HG03342 (cell line): Measurements from ENCODE around the gene SAMD4B.

Experiments
- ATAC-seq: cut with Tn5 transposase; IDR thresholded peaks from one replicate; pipeline ENCODE4 v1.9.1; 2021; ENCODE audit warnings: mild to moderate bottlenecking, moderate library complexity; ENCODE audit not compliant: unreplicated experiment

The SAMD4B gene

GRCh38 chr19:39407410-39407659 lies 65.1 kb downstream of the SAMD4B start:
- no peak for ATAC-seq

- no peak for ATAC-seq
Measured at GRCh38 chr19:39407660-39408391, 65.6 kb downstream of the SAMD4B start.

- no peak for ATAC-seq
Measured at GRCh38 chr19:39408392-39409207, 66.4 kb downstream of the SAMD4B start.

- no peak for ATAC-seq
Measured at GRCh38 chr19:39409208-39410016, 67.2 kb downstream of the SAMD4B start.

- no peak for ATAC-seq
Measured at GRCh38 chr19:39410017-39410830, 68.0 kb downstream of the SAMD4B start.

- no peak for ATAC-seq
Measured at GRCh38 chr19:39410831-39411080, 68.5 kb downstream of the SAMD4B start.

GRCh38 chr19:39411081-39411831 lies 69.0 kb downstream of the SAMD4B start:
- no peak for ATAC-seq

- ATAC-seq, result peak; percentile 27
Measured at GRCh38 chr19:39411832-39412099, 69.5 kb downstream of the SAMD4B start.

GRCh38 chr19:39412100-39412866 lies 70.1 kb downstream of the SAMD4B start, which contains the start of gene PLEKHG2:
Gene PLEKHG2, plus strand, starts transcription at chr19:39412669. Its CDS starts 1,418 bp downstream, at chr19:39414087.
- ATAC-seq, result peak; percentile 48

GRCh38 chr19:39412867-39413271 lies 70.6 kb downstream of the SAMD4B start:
- ATAC-seq, result no peak

- no peak for ATAC-seq
Measured at GRCh38 chr19:39413272-39413910, 71.2 kb downstream of the SAMD4B start.

GRCh38 chr19:39413911-39414608 lies 71.8 kb downstream of the SAMD4B start:
- no peak for ATAC-seq

- no peak for ATAC-seq
Measured at GRCh38 chr19:39415111-39416046, 73.2 kb downstream of the SAMD4B start.

GRCh38 chr19:39416152-39417120 lies 74.2 kb downstream of the SAMD4B start:
- no peak for ATAC-seq

GRCh38 chr19:39417463-39418181 lies 75.4 kb downstream of the SAMD4B start:
- no peak for ATAC-seq

GRCh38 chr19:39419003-39419402 lies 76.8 kb downstream of the SAMD4B start:
- no peak for ATAC-seq
